Pulmonary artery endothelial cell (primary cell): Measurements from ENCODE around the gene DRAP1. TPM values are rescaled to one million over a fixed set of nuclear protein-coding genes. Genes with fewer than 3 reads are reported as not detected.

Experiments used
- DNase-seq: peaks from one replicate; pipeline ENCODE4 v3.0.0-alpha.2; 2011; ENCODE audit warnings: low read depth, low spot score
- total RNA-seq: library from RNA; depleted of rRNA; stranded (reverse); fragments of >200 nt; gene quantifications from 2 replicates; pipeline ENCODE4 v1.2.3, GENCODE V29; 2014

The DRAP1 gene
- total RNA-seq, 1 donor from 2014 or later = 187 TPM

DNA sequence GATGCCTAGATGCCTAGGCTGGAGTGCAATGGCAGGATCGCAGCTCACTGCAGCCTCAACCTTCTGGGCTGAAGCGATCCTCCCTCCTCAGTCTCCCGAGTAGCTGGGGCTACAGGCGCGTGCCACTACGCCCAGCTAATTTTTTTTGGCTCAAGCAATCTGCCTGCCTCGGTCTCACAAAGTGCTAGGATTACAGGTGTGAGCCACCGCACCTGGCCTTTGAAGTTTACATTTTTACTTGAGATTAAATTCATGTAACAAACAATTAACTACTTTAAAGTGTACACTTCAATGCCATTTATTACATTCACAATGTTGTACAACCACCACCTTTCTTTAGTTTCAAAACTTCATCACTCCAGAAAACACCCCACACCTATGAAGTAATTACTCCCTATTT lies 15.5 kb upstream of the DRAP1 start:
- no peak for DNase-seq

DNA sequence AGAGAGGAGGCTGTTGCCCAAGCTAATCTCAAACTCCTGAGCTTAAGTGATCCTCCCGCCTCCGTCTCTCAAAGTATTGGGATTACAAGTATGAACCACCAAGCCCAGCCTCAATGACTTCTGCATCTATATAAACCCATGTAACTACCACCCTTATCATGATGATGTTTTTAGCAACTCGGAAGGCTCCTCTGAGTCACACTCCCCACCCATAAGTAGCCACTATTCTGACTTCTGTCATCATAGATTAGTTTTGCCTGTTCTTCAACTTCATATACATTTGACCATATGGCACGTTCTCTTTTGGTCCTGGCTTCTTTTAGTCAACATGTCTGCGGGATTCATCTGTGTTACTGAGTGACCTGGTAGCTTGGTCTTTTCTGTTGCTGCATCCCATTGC lies 12.6 kb upstream of the DRAP1 start:
- DNase-seq = no peak

DNA sequence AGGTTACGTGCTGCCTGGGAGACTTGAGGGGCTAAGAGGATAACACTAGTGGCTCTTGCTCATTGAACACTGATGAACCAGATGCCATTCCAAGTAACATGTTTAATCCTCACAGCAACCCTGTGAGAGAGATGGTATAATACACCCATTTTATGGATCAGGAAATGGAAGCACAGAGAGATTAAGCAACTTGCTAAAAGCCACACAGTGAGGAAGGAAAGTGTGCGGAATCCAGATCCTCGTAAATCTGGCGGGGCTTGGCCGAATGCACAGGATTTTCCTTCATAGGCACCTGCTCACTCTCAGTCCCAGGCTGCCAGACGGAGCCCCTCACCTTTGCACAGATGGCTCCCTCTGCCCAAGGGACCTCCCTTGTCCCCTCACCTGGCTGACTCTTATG lies 11.3 kb upstream of the DRAP1 start:
- no peak for DNase-seq

DNA sequence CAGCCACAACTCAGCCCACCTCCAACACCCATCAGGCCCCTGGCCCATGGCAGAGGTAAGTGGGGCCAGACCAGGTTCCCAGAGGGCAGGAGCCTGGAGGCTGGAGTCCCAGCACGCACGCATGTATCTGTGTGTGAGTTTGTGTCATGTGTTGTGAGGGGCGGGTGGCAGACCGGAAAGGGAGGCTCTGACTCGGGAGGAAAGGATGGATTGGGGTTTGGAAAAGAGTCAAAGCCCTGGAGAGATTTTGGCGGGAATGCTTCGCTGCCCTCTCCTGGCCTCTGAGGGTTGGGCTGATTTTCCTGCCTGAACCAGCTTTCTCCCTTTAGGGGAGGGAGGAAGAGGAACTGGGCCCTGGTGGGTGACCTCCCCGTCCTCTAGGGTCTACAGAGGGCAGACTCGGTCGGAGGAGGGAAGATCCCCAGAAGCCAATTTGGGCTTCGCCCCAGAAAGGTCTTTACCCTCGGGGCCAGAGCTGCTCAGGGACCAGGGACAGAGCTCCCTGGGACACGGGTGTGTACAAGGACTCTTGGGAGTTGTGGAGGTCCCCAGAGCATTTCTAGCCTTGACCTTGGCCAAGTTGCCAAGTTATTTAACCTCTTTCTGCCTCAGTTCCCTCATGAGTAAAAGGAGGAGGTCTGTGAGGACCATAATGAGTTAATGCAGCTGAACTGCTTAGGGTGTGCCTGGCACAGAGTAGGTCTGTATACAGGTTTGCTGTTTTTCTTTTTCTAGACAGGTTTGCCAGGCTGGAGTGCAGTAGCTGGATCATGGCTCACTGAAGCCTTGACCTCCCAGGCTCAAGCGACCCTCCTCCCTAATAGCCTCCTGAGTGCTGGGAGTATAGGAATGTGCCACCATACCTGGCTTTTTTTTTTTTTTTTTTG lies 7.3 kb upstream of the DRAP1 start:
- no peak for DNase-seq

GRCh38 chr11:65912845-65913244 lies 6.4 kb upstream of the DRAP1 start:
- DNase-seq = no peak

DNA sequence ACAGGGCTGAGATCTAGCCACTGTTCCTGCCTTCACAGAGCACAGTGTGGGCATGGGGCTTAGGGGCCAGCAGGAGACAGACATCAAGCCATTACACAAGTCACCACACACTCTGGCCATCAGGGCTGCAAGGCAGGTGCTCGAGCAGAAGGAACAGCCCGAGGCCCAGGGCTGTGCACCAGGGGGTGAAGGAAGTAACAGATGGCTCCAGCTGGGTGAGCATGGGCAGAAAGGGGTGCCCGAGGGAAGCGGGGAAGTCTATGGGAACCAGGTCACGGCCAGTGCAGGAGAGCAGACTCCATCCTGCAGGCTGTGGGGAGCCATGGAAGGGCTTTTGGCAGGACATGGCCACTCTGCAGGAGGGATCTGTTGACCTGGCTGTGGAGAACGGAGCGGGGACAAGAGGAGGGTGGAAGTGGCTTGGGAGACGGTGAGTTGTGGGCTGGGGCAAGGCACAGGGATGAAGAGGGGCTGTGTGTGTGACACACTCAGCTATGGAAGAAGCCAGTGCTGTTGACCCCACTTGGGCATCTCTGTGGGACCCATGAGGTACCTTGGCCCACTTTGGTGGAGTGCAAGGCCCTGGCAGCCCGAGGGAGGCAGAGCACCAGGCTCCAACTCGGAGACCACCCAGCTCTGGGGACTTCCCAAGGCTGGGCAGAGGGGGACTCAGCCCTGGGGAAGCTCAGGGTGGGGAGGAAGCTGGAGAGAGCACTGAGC lies 4.0 kb upstream of the DRAP1 start:
- no peak for DNase-seq

- peak; percentile 85 for DNase-seq
Observed at GRCh38 chr11:65915821-65916251, 3.4 kb upstream of the DRAP1 start.

DNA sequence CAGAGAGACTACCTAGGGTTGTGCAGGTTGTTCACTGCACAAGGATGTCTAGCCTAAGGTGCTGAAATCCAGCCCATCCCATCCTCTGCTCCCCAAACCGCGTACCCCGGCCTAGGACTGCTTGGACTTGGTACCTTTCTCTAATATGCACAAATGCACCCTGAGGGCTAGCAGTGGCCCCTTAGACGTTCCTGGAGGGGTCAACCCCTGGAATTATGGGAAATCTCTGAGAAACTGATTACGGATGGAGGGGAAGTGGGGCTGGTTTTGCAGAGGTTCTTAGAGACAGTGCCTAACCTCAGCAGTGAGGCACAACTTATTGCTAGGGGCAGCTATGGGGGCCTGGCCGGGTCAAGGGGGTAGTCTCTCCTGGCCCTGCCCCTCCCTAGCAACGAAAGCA lies 2.8 kb upstream of the DRAP1 start:
- no peak for DNase-seq

DNA sequence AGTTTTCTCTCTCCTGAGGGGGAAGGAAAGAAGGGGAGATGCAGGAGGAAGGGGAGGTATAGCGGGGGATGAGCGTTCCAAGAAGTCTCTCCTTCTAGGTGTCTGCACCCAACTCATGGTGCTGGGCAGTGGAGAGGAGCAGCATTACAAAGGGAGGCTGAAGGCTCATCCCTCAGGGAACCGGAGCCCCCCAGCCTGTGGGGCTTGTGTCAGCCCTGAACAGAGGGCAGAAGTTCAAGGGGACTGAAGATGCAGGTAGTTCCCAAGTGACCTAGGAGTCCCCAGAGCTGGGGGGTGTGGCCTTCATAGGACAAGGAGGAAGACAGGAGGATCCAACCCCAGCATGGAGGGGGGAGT lies 2.2 kb upstream of the DRAP1 start:
- no peak for DNase-seq

DNA sequence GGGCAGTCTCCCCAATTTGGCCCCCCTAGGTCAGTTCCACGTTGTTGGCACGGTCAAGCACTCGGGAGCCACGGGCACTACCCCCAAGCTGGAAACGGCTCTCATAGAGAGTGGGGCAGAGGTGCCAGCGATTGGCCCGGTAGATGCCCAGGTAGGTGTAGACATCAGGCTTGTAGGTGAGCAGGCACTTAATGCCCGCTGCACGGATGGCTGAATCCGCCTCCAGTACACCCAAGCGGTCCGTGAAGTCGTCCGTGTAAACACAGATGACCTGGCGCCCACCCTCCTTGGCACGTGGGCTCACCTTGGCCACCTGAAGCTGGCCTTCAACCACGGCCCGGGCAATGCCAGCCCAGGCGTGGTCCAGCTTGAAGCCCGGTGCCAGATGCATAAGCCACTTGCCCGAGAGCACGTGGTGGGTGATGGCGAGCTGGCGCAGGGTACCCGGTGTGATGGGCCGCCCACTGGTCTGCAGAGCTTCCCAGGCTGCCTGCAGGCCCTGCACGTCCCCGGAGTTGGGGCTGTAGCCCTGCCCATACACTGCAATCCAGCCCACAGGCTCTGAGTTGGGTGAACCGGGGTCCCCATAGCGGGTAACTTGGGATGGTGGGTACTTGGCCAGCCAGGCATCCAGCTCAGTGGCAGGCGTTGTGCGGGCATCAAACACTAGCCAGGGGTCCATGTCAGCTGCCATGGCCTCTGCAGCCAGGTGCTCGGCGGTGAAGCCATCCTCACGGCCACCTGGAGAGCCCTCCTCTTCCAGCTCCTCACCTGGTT lies 1.6 kb upstream of the DRAP1 start:
- no peak for DNase-seq

GRCh38 chr11:65918211-65919140 lies 750 bp upstream of the DRAP1 start, which contains the start of gene C11orf68:
C11orf68 (minus strand) TSS chr11:65919062; CDS start chr11:65919031, 31 bp downstream.
- no peak for DNase-seq

DNA sequence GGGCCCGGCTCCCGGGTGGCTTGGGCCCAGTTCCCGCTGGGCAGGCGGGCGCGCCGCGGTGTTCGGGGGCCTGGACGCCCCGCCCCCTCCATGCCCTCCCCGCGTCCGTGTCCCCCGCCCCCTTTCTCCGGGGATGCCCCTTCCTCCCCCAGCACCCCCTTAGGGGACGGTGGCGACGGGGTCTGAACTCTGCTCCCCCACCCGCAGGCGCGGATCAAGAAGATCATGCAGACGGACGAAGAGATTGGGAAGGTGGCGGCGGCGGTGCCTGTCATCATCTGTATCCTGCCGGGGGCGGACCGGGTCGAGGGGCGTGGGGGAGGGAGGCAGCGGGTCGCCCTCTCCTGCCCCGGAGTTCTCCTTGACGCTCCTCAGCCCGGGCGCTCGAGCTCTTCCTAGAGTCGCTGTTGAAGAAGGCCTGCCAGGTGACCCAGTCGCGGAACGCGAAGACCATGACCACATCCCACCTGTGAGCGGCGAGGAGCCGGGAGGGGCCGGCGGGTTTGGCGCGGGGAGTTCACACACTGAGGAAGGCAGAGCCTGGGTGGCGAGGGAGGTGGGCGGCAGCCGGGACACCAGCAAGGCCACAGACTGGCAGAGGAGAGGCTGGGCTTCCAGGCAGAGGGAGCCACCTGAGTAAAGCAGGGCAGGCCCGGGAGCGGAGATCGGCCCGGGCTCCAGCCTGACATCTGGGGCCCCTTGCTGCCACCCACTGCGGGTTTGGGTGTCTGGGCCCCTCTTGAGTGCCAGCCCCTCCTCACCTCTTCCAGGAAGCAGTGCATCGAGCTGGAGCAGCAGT lies 546 bp downstream of the DRAP1 start:
- no peak for DNase-seq

DNA sequence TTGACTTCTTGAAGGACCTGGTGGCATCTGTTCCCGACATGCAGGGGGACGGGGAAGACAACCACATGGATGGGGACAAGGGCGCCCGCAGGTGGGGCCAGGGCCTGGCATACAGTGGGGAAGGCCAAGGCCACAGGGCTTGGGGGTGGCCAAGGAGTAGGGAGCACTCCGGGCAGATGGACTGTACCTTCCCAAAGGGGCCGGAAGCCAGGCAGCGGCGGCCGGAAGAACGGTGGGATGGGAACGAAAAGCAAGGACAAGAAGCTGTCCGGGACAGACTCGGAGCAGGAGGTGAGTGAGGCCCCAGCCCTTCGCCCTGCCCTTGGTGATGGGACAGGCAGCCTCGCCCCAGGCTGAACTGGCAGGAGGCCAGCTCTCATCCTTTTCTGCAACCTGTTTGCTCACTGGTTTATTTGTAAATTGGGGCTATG lies 1.2 kb downstream of the DRAP1 start:
- no peak for DNase-seq

GRCh38 chr11:65921033-65921555 lies 1.9 kb downstream of the DRAP1 start:
- DNase-seq = no peak

GRCh38 chr11:65921876-65922275 lies 2.6 kb downstream of the DRAP1 start:
- no peak for DNase-seq

GRCh38 chr11:65922565-65922964 lies 3.3 kb downstream of the DRAP1 start:
- no peak for DNase-seq

GRCh38 chr11:65925397-65925796 lies 6.2 kb downstream of the DRAP1 start:
- no peak for DNase-seq

DNA sequence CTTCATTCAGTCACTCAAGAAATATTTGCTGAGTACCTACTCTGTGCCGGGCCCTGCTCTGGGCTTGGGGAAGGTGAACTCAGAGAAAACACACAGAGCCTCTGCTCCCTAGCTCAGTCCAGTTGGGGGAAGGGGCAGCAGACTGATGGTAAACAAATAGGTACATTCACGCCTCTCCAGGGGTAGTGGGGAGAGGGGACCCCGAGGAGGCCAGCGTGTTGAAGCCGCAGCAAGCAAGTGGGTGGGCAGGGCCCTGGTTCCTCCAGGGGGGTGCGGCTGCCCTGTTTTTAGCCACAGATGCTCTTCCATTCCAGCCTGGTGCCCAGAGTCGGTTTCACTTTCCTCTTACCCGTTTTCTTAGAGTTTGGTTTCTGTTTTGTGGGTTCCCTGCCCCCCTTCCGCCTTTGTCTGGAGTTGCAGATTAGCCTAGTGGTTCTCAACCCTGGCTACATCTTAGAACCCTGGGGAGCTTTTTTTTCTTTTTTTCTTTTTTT lies 8.7 kb downstream of the DRAP1 start:
- no peak for DNase-seq

DNA sequence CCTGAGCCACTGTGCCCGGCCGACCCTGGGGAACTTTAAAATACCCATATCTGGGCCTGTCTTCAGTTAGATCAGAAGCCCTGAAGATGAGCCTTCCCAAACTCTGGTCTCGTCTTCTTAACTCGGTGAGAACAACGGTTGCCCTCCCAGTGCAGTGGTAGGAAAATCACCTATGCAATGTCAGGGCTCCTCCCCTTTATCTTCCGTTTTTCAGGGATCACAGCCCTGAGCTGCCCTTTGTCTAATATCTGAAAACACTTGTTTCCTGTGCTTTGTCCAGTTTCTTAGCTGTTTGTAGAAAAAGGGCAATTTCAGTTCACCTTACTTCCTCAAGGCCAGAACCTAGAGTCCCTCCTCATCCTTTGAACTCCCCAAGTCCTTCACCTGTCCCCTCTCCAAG lies 9.4 kb downstream of the DRAP1 start:
- DNase-seq = no peak
